ENCODE measurements around the gene PLXND1. TPM values are rescaled to one million over a fixed set of nuclear protein-coding genes. Genes with fewer than 3 reads are reported as not detected.
"Not testable (repeated sequence)": the region's sequence is repeated elsewhere in the genome, so short reads cannot be mapped to it uniquely, and the experiment has no call there.

PLXND1 gene
- total RNA-seq, 1 experiment from 2014 or later, result 63.2 TPM

GRCh38 chr3:129529436-129530210 lies 76.9 kb downstream of the PLXND1 start:
- DNase-seq (ENCODE audit: low read depth), result no peak

DNA sequence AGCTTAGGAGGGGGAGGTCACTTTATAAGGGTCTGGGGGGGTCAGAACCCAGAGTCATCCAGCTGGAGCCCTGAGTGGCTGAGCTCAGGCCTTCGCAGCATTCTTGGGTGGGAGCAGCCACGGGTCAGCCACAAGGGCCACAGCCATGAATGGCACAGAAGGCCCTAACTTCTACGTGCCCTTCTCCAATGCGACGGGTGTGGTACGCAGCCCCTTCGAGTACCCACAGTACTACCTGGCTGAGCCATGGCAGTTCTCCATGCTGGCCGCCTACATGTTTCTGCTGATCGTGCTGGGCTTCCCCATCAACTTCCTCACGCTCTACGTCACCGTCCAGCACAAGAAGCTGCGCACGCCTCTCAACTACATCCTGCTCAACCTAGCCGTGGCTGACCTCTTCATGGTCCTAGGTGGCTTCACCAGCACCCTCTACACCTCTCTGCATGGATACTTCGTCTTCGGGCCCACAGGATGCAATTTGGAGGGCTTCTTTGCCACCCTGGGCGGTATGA lies 77.8 kb downstream of the PLXND1 start, which contains the start of gene RHO:
Gene RHO, plus strand, starts transcription at position 51 of the 512 bp plus-strand sequence. Its CDS starts 95 bp downstream, at position 146.
- DNase-seq (ENCODE audit: low read depth), result no peak

GRCh38 chr3:129527262-129527661 lies 79.2 kb downstream of the PLXND1 start:
- DNase-seq (ENCODE audit: low read depth), result no peak

DNA sequence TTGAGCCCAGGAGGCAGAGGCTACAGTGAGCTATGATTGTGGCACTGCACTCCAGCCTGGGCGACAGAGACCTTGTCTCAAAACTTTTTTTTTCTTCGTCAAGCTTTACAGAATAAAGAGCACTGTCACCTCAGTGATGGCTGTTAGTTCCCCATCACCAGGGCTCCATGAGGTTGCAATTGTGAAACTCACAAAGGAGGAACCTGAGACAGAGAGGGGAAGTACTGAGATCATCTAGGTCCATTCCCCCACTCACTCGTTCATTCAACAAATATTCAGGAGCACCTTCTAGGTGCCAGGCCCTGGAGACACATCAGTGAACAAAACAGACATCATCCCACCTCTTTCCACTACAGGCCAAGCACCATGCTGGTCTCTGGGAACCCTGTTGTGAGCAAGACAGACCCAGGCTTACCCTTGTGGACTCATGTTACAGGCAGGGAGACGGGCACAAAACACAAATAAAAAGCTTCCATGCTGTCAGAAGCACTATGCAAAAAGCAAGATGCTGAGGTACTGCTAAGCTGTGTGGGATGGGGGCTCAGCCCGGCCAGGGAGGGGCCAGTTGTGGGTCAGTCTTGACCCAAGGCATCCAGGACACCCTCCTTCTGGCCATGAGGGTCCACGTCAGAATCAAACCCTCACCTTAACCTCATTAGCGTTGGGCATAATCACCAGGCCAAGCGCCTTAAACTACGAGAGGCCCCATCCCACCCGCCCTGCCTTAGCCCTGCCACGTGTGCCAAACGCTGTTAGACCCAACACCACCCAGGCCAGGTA lies 80.2 kb downstream of the PLXND1 start:
- DNase-seq (ENCODE audit: low read depth), result no peak

DNA sequence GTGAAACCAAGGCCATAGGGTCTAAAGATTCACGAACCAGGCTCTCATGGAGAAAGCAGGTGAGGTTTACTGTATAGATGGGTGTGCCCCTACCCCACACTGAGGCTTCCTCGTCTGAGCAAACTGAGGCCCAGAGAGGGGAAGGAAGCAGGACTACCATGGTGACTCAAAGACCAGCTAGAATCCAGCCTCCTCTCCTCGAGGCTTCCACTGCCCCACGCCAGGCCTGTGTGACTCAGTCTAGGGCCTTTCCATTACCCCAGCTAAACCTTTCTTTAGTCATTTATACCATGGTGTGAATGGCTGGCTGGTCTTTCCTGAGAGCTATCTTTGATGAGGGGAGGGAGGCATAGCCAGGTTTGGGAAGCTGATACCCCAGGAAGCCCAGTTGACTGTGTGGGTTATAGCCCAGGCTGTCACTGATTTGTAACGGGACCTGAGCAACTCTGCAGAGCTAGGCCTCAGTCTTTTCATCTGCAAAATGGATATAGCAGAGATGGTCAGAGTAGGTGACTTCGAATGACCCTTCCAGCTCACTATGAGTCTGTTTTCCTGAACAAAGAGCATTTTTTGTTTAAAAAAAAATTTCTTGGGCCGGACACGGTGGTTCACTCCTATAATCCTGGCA lies 81.0 kb downstream of the PLXND1 start:
- no peak for DNase-seq (ENCODE audit: low read depth)

GRCh38 chr3:129524081-129524480 lies 82.4 kb downstream of the PLXND1 start:
- DNase-seq (ENCODE audit: low read depth), result no peak

- no peak for DNase-seq (ENCODE audit: low read depth)
Observed at GRCh38 chr3:129522953-129523352, 83.5 kb downstream of the PLXND1 start.

GRCh38 chr3:129521611-129522010 lies 84.9 kb downstream of the PLXND1 start:
- DNase-seq (ENCODE audit: low read depth), result no peak

DNA sequence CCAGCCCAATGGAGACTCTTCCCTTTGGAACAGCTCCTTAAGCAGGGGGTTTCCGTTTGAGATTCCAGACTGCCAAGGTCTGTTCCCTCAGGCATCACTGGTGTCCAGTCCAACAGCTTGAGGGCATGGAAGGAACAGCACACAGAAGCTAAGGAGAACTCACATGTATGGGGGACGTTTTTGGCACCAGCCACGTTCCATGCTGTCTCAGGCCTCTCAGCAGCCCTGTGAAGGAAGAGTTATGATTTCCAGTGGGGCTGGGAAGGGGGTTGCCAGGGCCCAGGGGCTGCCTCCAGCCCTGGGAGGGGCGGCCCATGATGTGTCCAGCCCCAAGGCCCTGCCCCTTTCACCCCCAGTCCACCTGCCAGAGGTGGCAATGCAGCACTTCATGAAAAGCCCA lies 85.5 kb downstream of the PLXND1 start:
- no peak for DNase-seq (ENCODE audit: low read depth)

DNA sequence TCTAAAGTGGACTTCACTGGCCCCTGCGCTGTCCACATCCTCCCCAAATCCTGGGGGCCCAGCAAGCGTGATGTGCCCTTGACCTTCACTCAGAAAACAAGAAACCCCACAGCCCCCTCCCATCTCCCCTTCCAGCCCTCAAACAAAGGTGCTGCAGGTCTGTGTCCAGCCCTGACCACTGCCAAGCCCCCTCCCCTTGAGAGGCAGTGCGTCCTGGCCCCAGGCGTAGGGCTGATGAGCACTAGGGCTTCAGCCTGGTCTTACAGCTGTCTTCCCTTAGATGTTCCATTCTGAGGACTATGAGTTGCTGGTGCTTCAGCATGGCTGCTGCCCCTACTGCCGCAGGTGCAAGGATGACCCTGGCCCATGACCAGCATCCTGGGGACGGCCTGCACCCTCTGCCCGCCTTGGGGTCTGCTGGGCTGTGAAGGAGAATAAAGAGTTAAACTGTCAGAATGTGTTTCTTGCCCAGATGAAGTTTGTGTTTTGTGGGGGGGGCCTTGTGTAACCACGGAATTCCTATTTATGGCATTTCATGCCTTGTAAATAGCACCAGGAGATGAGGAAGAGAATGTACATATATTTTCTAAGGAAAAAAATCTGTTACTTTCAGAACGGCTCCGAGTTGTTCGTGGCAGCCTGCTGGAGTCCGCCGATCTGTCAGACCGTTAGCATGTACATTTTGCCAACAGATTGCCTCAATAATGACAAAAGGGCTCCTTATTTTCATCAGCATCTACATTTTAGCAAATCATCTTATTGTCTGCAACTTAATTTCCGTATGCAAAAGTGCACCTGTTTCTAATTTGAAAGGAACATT lies 86.4 kb downstream of the PLXND1 start:
- DNase-seq (ENCODE audit: low read depth), result no peak

DNA sequence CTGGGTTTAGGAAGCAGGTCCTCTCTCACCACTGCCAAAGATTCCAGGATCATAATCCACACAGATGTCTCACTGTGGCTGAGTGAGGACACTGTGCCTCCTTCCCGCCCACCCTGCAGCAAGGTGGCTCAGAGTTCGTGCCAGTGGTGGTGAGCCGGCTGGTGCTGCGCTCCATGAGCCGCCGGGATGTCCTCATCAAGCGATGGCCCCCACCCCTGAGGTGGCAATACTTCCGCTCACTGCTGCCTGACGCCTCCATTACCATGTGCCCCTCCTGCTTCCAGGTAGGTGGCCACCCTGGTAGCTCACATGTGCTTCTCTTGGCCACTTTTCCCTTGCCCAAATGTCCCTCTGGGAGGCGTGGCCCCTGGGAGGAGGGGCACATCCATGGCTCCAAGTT lies 87.0 kb downstream of the PLXND1 start:
- DNase-seq (ENCODE audit: low read depth), result no peak

DNA sequence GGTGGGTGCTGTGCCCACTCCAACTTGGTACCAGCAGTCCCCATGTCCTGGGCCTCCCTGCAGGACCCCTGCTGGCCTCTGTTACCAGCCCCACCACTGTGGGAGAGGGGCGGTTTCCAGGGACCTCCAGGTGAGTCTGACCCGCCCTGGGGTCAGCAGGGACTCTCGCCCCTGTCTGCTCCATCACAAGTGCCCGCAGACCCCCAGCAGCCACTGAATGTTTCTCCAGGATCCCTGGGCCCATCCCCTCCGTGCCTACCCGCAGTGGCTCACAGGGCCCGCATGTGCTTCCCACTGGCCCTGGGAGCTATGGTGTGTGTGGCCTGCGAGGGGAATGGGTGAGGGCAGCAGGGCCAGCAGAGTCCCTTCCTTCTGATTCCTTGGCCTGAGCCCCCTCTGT lies 87.9 kb downstream of the PLXND1 start:
- no peak for DNase-seq (ENCODE audit: low read depth)

DNA sequence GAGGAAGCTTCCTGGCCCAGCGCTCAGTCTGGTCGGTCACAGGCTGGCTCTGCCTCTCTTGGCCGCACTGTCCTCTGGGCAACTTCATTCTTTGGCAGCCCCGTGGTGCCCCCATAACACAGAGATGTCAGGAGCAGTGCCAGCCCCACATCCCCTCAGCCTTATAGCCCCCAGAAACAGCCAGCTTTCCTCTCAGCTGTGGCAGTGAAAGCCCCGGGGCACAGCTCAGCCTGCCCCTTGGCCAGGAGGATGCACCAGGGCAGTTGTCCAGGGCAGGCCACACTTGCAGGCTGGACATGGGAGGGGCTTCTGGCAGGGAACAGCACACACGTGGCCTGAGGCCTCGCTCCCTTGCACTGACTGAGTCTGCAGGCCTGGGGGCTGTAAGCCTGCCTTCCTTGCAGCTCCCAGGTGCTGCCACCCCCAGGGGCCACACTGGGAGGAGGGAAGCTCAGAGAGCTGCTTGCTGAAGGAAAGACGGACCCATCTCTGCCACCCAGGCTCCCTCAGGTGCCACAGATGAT lies 88.4 kb downstream of the PLXND1 start:
- no peak for DNase-seq (ENCODE audit: low read depth)

DNA sequence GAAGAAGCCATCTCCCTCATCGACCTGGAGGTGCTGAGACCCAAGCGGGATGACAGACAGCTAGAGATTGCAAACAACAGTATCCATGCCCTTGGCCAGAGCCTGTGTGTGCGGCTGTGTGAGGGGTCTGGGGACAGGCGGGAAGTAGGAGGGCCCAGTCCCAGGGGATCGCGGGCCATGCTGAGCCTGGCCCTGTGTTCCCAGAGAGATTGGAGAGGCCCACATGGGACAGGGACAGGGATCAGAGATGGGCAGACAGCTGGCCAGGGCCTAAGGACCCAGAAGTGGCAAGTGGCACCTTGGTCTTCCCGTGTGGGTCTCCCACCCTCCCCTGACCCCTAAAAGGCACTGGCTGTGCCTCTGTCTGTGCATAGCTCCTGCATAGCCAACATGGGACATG lies 89.0 kb downstream of the PLXND1 start:
- DNase-seq (ENCODE audit: low read depth), result no peak

GRCh38 chr3:129515821-129516432 lies 90.5 kb downstream of the PLXND1 start:
- DNase-seq (ENCODE audit: low read depth), result not testable (repeated sequence)

- DNase-seq (ENCODE audit: low read depth), result not testable (repeated sequence)
Observed at GRCh38 chr3:129515108-129515820, 91.2 kb downstream of the PLXND1 start.

DNA sequence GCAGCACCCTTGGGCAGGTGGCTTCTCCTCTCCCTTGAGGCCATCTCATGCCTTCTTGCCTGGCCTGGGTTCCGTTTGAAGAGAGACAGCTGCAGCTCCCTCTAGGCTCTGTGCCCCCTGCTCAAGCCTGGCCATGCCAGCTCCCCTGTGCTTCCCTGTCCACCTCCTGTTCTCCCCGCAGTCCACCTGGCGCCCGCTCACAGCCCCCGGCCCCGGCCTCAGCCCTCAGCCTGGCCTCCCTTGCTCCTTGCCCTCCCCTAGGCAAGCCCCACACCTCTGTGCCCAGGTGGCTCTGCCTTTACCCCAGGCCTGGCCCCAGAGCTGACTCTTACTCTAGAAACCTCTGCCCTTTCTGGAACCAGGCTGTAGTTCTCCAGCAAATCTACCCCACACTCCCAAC lies 91.9 kb downstream of the PLXND1 start:
- no peak for DNase-seq (ENCODE audit: low read depth)

GRCh38 chr3:129514110-129514509 lies 92.4 kb downstream of the PLXND1 start:
- DNase-seq (ENCODE audit: low read depth), result no peak

DNA sequence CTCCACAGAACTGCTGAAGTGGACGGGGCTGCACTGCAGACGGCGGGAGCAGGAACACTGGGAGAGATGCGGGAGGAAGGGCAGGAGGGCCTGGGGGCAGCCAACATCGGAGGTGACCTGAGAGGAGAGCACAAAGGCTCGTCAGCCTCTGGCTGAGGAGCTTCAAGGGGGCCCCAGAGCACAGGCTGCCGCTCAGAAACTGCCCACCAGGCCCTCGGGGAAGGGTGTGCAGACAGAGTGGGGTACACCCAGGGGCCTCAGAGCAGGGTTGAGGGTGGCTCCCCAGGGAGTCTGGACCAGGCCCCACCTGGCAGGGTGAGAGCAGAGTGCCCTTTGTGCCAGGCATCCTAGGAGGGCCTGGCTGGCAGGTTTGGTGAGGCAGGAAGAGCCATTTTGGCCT lies 92.8 kb downstream of the PLXND1 start:
- DNase-seq (ENCODE audit: low read depth), result no peak

DNA sequence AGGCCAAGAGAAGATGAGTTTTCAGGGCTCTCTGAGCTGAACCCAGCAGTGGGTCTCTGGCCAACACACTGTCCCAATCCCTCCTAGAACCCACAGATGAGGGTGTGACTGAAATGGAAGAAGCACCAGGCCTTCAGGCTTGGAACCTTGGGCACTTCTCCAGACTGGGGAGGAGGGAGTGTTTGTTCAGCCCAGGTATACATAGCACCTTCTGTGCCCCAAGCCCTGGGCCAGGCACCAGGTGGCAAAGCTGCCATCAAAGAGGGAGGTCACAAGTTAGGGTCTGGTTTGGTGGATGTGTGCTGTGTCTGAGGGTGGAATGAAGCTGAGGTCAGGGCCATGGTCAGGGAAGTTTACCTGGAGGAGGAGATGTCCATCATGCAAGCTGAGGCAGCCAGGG lies 93.9 kb downstream of the PLXND1 start:
- no peak for DNase-seq (ENCODE audit: low read depth)
